ENCODE results near the gene ACAD10.

GRCh38 chr12:111642681-111643426, 43.0 kb upstream of the ACAD10 start:
- TF ChIP-seq CTCF (IDR thresholded peaks at IDR 0.05) (peak in 1 of 6 experiments; percentile 4), POLR2A (IDR thresholded peaks at IDR 0.05) (no peak)

Data from Peyer's patch (tissue), 4 donors.